Activated naive CD8-positive, alpha-beta T cell treated with anti-CD3 and anti-CD28 coated beads for 36 hours (primary cell): Measurements from ENCODE around the gene CTXND2. TPM values are rescaled to one million over a fixed set of nuclear protein-coding genes. Genes with fewer than 3 reads are reported as not detected.
"Not testable (repeated sequence)": the region's sequence is repeated elsewhere in the genome, so short reads cannot be mapped to it uniquely, and the experiment has no call there.

Experiments
- DNase-seq: peaks from one replicate; pipeline ENCODE4 v3.0.0; 2021
- H3K27ac Mint-ChIP-seq: one replicate; pipeline ENCODE4 v1.8.0; 2022; ENCODE audit warnings: mild to moderate bottlenecking, moderate library complexity, mixed read lengths
- H3K27me3 Mint-ChIP-seq: one replicate; pipeline ENCODE4 v1.8.0; 2022; ENCODE audit warnings: mild to moderate bottlenecking, mixed read lengths
- H3K36me3 Mint-ChIP-seq: one replicate; pipeline ENCODE4 v1.8.0; 2021; ENCODE audit warnings: mild to moderate bottlenecking, mixed read lengths
- H3K4me1 Mint-ChIP-seq: one replicate; pipeline ENCODE4 v1.8.0; 2021; ENCODE audit warnings: mixed read lengths
- H3K4me3 Mint-ChIP-seq: one replicate; pipeline ENCODE4 v1.8.0; 2022; ENCODE audit warnings: mild to moderate bottlenecking, moderate library complexity, mixed read lengths
- H3K9me3 Mint-ChIP-seq: one replicate; pipeline ENCODE4 v1.8.0; 2022; ENCODE audit warnings: mixed read lengths
- total RNA-seq, 2 experiments: library from RNA; stranded (reverse); gene quantifications; one replicate each; pipeline ENCODE4 v1.2.3, GENCODE V29; 2021

Gene CTXND2
- total RNA-seq, 2 experiments from 2014 or later = not detected

GRCh38 chr1:150909585-150910180 lies 22.7 kb downstream of the CTXND2 start:
- no peak for DNase-seq
- Mint-ChIP-seq H3K9me3 (peaks cover 3% of the 10 kb centered on the region), H3K27ac (no peak overlapping the region), H3K27me3 (no peaks in the 10 kb centered on the region), H3K4me1 (peaks cover 21% of the 10 kb centered on the region), H3K4me3 (no peak overlapping the region), H3K36me3 (peaks cover 3% of the 10 kb centered on the region)

- H3K27me3 Mint-ChIP-seq = no peaks in the 10 kb centered on the region
- no peak overlapping the region for H3K27ac Mint-ChIP-seq
- peaks cover 3% of the 10 kb centered on the region for H3K36me3 Mint-ChIP-seq
- DNase-seq = no peak
- H3K4me1 Mint-ChIP-seq = peaks cover 8% of the 10 kb centered on the region
- H3K9me3 Mint-ChIP-seq = peaks cover 3% of the 10 kb centered on the region
- no peak overlapping the region for H3K4me3 Mint-ChIP-seq
Measured at GRCh38 chr1:150912623-150913022, 25.7 kb downstream of the CTXND2 start.

- no peaks in the 10 kb centered on the region for H3K36me3 Mint-ChIP-seq
- no peaks in the 10 kb centered on the region for H3K9me3 Mint-ChIP-seq
- no peaks in the 10 kb centered on the region for H3K27me3 Mint-ChIP-seq
- no peak overlapping the region for H3K4me3 Mint-ChIP-seq
- DNase-seq = no peak
- H3K27ac Mint-ChIP-seq = no peak overlapping the region
- peaks cover 5% of the 10 kb centered on the region for H3K4me1 Mint-ChIP-seq
Measured at GRCh38 chr1:150917387-150917786, 30.5 kb downstream of the CTXND2 start.

- Mint-ChIP-seq H3K27me3 (no peaks in the 10 kb centered on the region), H3K9me3 (no peaks in the 10 kb centered on the region), H3K4me3 (peak overlapping the region; percentile 40), H3K27ac (peak overlapping the region; percentile 56), H3K36me3 (peaks cover 7% of the 10 kb centered on the region), H3K4me1 (peaks cover 22% of the 10 kb centered on the region)
- peak; percentile 81 for DNase-seq
Measured at GRCh38 chr1:150922519-150922975, 35.6 kb downstream of the CTXND2 start.

GRCh38 chr1:150925080-150925479 lies 38.1 kb downstream of the CTXND2 start:
- Mint-ChIP-seq H3K4me3 (peak overlapping the region; percentile 98), H3K4me1 (peaks cover 30% of the 10 kb centered on the region), H3K9me3 (no peaks in the 10 kb centered on the region), H3K36me3 (peaks cover 32% of the 10 kb centered on the region), H3K27me3 (no peaks in the 10 kb centered on the region), H3K27ac (peak overlapping the region; percentile 99)
- DNase-seq = peak; percentile 7

GRCh38 chr1:150926097-150926741 lies 39.3 kb downstream of the CTXND2 start, which contains the start of gene SETDB1:
SETDB1 (plus strand) TSS chr1:150926363; CDS start chr1:150927715, 1,352 bp downstream.
- peaks cover 30% of the 10 kb centered on the region for H3K4me1 Mint-ChIP-seq
- H3K36me3 Mint-ChIP-seq = peaks cover 42% of the 10 kb centered on the region
- peak within 1 kb of the TSS; percentile 99 for H3K27ac Mint-ChIP-seq
- peak within 1 kb of the TSS; percentile 98 for H3K4me3 Mint-ChIP-seq
- no peaks in the 10 kb centered on the region for H3K27me3 Mint-ChIP-seq
- peak; percentile 95 for DNase-seq
- H3K9me3 Mint-ChIP-seq = peaks cover 3% of the 10 kb centered on the region

- H3K4me3 Mint-ChIP-seq = peak overlapping the region; percentile 98
- no peaks in the 10 kb centered on the region for H3K27me3 Mint-ChIP-seq
- no peak for DNase-seq
- peaks cover 54% of the 10 kb centered on the region for H3K36me3 Mint-ChIP-seq
- peaks cover 10% of the 10 kb centered on the region for H3K9me3 Mint-ChIP-seq
- H3K4me1 Mint-ChIP-seq = peaks cover 22% of the 10 kb centered on the region
- no peak overlapping the region for H3K27ac Mint-ChIP-seq
Measured at GRCh38 chr1:150927624-150928023, 40.7 kb downstream of the CTXND2 start.

GRCh38 chr1:150928286-150928685 lies 41.4 kb downstream of the CTXND2 start:
- H3K4me3 Mint-ChIP-seq = peak overlapping the region; percentile 29
- peaks cover 18% of the 10 kb centered on the region for H3K4me1 Mint-ChIP-seq
- H3K27ac Mint-ChIP-seq = peak overlapping the region; percentile 58
- peaks cover 11% of the 10 kb centered on the region for H3K9me3 Mint-ChIP-seq
- no peaks in the 10 kb centered on the region for H3K27me3 Mint-ChIP-seq
- no peak for DNase-seq
- H3K36me3 Mint-ChIP-seq = peaks cover 61% of the 10 kb centered on the region

GRCh38 chr1:150928775-150929174 lies 41.8 kb downstream of the CTXND2 start:
- not testable (repeated sequence) for DNase-seq, H3K27ac Mint-ChIP-seq, H3K27me3 Mint-ChIP-seq, H3K4me3 Mint-ChIP-seq
- H3K36me3 Mint-ChIP-seq = peaks cover 62% of the 10 kb centered on the region
- peaks cover 18% of the 10 kb centered on the region for H3K4me1 Mint-ChIP-seq
- peaks cover 11% of the 10 kb centered on the region for H3K9me3 Mint-ChIP-seq

- H3K27me3 Mint-ChIP-seq = no peaks in the 10 kb centered on the region
- H3K27ac Mint-ChIP-seq = no peak overlapping the region
- H3K4me3 Mint-ChIP-seq = no peak overlapping the region
- peaks cover 21% of the 10 kb centered on the region for H3K4me1 Mint-ChIP-seq
- H3K9me3 Mint-ChIP-seq = peaks cover 11% of the 10 kb centered on the region
- H3K36me3 Mint-ChIP-seq = peaks cover 74% of the 10 kb centered on the region
- DNase-seq = no peak
Measured at GRCh38 chr1:150931773-150932172, 44.8 kb downstream of the CTXND2 start.

- DNase-seq = no peak
- Mint-ChIP-seq H3K9me3 (no peaks in the 10 kb centered on the region), H3K4me3 (no peak overlapping the region), H3K36me3 (peaks cover 21% of the 10 kb centered on the region), H3K27me3 (no peaks in the 10 kb centered on the region), H3K27ac (peak overlapping the region; percentile 57), H3K4me1 (no peaks in the 10 kb centered on the region)
Measured at GRCh38 chr1:150944856-150945255, 57.9 kb downstream of the CTXND2 start.

- Mint-ChIP-seq H3K9me3 (no peaks in the 10 kb centered on the region), H3K36me3 (peaks cover 38% of the 10 kb centered on the region), H3K27me3 (no peaks in the 10 kb centered on the region), H3K4me3 (no peak overlapping the region), H3K4me1 (no peaks in the 10 kb centered on the region), H3K27ac (no peak overlapping the region)
- DNase-seq = no peak
Measured at GRCh38 chr1:150954708-150955107, 67.8 kb downstream of the CTXND2 start.

- H3K9me3 Mint-ChIP-seq = no peaks in the 10 kb centered on the region
- H3K27ac Mint-ChIP-seq = peak overlapping the region; percentile 0
- H3K36me3 Mint-ChIP-seq = peaks cover 40% of the 10 kb centered on the region
- H3K27me3 Mint-ChIP-seq = no peaks in the 10 kb centered on the region
- H3K4me1 Mint-ChIP-seq = no peaks in the 10 kb centered on the region
- no peak for DNase-seq
- no peak overlapping the region for H3K4me3 Mint-ChIP-seq
Measured at GRCh38 chr1:150955280-150955679, 68.3 kb downstream of the CTXND2 start.

GRCh38 chr1:150957666-150958065 lies 70.7 kb downstream of the CTXND2 start:
- H3K9me3 Mint-ChIP-seq = no peaks in the 10 kb centered on the region
- DNase-seq = no peak
- peaks cover 38% of the 10 kb centered on the region for H3K36me3 Mint-ChIP-seq
- H3K27me3 Mint-ChIP-seq = no peaks in the 10 kb centered on the region
- H3K4me3 Mint-ChIP-seq = no peak overlapping the region
- no peak overlapping the region for H3K27ac Mint-ChIP-seq
- H3K4me1 Mint-ChIP-seq = peaks cover 3% of the 10 kb centered on the region

GRCh38 chr1:150960646-150961045 lies 73.7 kb downstream of the CTXND2 start:
- H3K27me3 Mint-ChIP-seq = no peaks in the 10 kb centered on the region
- H3K9me3 Mint-ChIP-seq = no peaks in the 10 kb centered on the region
- H3K4me1 Mint-ChIP-seq = peaks cover 3% of the 10 kb centered on the region
- peaks cover 47% of the 10 kb centered on the region for H3K36me3 Mint-ChIP-seq
- H3K4me3 Mint-ChIP-seq = no peak overlapping the region
- H3K27ac Mint-ChIP-seq = no peak overlapping the region
- no peak for DNase-seq

GRCh38 chr1:150961756-150962155 lies 74.8 kb downstream of the CTXND2 start:
- DNase-seq = no peak
- no peak overlapping the region for H3K4me3 Mint-ChIP-seq
- H3K4me1 Mint-ChIP-seq = peaks cover 5% of the 10 kb centered on the region
- no peaks in the 10 kb centered on the region for H3K27me3 Mint-ChIP-seq
- H3K36me3 Mint-ChIP-seq = peaks cover 50% of the 10 kb centered on the region
- H3K27ac Mint-ChIP-seq = peak overlapping the region; percentile 68
- H3K9me3 Mint-ChIP-seq = no peaks in the 10 kb centered on the region
